Thyroid gland (tissue), 4 donors: Measurements from ENCODE around the gene XNDC1N.

Source experiments
- POLR2A ChIP-seq, 2 donors: fragments of 450-650 bp; IDR thresholded peaks; one replicate each; pipeline ENCODE4 v1.6.1; 2017; ENCODE audit warnings: antibody characterized with exemption in 2 of 2, mild to moderate bottlenecking in 2 of 2, moderate library complexity in 1 of 2
- TF ChIP-seq, protein P1 (sequence below), 6 experiments: fragments of 200-600 bp in 3 of 6; fragments of 450-650 bp in 3 of 6; sonication (generic) in 3 of 6; IDR thresholded peaks; one replicate each; pipeline ENCODE4 v1.5.1; 2016 to 2019; ENCODE audit warnings: antibody characterized with exemption in 6 of 6, mild to moderate bottlenecking in 2 of 6, inconsistent platforms in 1 of 6, moderate library complexity in 1 of 6

DNA sequence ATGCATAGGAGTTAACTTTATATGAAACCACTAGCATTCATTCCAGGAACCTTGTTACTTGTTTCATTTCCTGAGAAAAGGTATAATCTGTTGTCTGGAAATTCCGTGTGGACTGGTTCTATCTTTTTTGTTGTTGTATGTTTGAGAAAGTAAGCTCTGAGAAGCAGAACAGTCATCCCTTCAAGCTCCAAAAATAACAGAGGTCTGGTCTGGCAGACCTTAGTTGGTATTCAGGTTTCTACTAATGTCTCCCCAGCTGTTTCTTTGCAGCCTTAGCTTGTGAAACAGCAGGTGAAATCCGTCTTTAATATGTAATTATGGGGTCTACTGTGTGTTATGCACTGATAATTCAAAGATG lies 2.8 kb upstream of the XNDC1N start:
- TF ChIP-seq, protein P1, sequence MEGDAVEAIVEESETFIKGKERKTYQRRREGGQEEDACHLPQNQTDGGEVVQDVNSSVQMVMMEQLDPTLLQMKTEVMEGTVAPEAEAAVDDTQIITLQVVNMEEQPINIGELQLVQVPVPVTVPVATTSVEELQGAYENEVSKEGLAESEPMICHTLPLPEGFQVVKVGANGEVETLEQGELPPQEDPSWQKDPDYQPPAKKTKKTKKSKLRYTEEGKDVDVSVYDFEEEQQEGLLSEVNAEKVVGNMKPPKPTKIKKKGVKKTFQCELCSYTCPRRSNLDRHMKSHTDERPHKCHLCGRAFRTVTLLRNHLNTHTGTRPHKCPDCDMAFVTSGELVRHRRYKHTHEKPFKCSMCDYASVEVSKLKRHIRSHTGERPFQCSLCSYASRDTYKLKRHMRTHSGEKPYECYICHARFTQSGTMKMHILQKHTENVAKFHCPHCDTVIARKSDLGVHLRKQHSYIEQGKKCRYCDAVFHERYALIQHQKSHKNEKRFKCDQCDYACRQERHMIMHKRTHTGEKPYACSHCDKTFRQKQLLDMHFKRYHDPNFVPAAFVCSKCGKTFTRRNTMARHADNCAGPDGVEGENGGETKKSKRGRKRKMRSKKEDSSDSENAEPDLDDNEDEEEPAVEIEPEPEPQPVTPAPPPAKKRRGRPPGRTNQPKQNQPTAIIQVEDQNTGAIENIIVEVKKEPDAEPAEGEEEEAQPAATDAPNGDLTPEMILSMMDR (IDR thresholded peaks at IDR 0.05): no peak
- TF ChIP-seq POLR2A (IDR thresholded peaks at IDR 0.05): no peak
